ENCODE results near the gene CCDC6.

Gene CCDC6

DNA sequence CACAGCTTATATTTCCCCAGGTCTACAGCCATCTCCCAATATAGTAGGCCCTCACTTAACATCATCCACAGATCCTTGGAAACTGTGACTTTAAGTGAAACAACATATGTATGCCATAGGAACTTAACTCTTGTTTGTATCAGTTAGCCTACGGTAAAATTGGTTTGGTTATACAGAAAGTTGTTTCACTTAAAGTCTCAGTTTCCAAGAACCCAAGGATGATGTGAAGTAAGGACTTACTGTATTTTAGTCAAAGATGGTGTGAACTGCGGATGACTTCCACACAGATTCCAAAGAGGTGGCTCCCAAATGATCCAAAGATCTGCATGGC is 96.7 kb downstream of the CCDC6 start:
- Histone ChIP-seq H3K36me3 (ENCODE audit: low read length) (peaks cover 36% of the 10 kb centered on the region), H3K27ac (ENCODE audit: low read depth, low read length) (no peak overlapping the region), H3K4me3 (ENCODE audit: insufficient read depth, low read length, poor library complexity, severe bottlenecking) (no peak overlapping the region), H2AFZ (ENCODE audit: low read depth, low read length, severe bottlenecking) (no peak overlapping the region), H4K20me1 (ENCODE audit: low read depth, low read length) (no peaks in the 10 kb centered on the region), H3K4me2 (ENCODE audit: low read depth, low read length, poor library complexity, severe bottlenecking) (no peak overlapping the region), H3K9me2 (replicated peaks; ENCODE audit: insufficient read depth, low read length) (no peaks in the 10 kb centered on the region), H3F3A (ENCODE audit: insufficient read depth) (no peaks in the 10 kb centered on the region), H3K9me3 (ENCODE audit: insufficient read depth, low read length) (no peaks in the 10 kb centered on the region), H3K79me2 (ENCODE audit: insufficient read depth, low read length) (no peaks in the 10 kb centered on the region), H3K27me3 (ENCODE audit: low read length) (no peaks in the 10 kb centered on the region), H3K9ac (ENCODE audit: low read length) (no peak overlapping the region)
- TF ChIP-seq, protein P1, sequence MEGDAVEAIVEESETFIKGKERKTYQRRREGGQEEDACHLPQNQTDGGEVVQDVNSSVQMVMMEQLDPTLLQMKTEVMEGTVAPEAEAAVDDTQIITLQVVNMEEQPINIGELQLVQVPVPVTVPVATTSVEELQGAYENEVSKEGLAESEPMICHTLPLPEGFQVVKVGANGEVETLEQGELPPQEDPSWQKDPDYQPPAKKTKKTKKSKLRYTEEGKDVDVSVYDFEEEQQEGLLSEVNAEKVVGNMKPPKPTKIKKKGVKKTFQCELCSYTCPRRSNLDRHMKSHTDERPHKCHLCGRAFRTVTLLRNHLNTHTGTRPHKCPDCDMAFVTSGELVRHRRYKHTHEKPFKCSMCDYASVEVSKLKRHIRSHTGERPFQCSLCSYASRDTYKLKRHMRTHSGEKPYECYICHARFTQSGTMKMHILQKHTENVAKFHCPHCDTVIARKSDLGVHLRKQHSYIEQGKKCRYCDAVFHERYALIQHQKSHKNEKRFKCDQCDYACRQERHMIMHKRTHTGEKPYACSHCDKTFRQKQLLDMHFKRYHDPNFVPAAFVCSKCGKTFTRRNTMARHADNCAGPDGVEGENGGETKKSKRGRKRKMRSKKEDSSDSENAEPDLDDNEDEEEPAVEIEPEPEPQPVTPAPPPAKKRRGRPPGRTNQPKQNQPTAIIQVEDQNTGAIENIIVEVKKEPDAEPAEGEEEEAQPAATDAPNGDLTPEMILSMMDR (IDR thresholded peaks at IDR 0.05; ENCODE audit: insufficient read depth, low read length, poor library complexity, severe bottlenecking) = no peak
- no peak for TF ChIP-seq EZH2phosphoT487 (conservative IDR thresholded peaks at IDR 0.05; ENCODE audit: low read length)

DNA sequence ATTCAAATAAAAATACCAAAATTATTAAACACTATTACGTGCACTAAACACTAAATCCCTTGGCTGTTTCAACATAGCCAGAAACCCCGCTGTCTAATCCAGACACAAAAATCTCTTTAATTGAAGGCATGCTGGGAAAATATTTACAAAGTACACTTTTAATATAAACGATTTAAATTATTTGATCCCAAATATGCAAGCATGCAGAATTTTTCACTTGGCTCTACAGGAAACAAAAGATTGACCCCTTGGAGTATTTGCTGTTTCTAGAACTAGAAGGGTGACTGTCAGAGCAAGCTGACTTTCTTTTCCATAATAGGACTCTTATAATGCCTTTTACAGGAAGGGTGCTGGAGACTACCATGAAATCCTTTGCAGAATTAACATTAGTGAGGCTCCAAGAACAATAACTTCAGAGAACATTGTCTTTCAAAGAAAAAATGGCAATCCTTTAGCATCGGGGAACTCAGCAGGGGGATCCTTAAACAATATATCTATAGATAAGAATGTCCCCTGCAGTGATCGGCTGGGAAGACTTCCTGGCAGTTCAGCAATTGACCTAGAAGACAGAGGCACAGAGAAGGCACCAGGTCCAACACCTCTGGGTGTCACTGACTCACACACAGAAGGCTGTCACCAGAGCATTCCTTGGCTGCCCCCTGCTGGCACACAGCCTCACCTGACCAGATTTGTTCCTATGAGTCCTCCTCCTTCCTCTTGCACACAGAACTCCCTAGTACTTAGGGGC is 97.3 kb downstream of the CCDC6 start:
- H3K79me2 ChIP-seq (ENCODE audit: insufficient read depth, low read length) = no peaks in the 10 kb centered on the region
- H3K27me3 ChIP-seq (ENCODE audit: low read length) = no peaks in the 10 kb centered on the region
- H3K9me3 ChIP-seq (ENCODE audit: insufficient read depth, low read length) = no peaks in the 10 kb centered on the region
- peaks cover 39% of the 10 kb centered on the region for H3K36me3 ChIP-seq (ENCODE audit: low read length)
- H3K27ac ChIP-seq (ENCODE audit: low read depth, low read length) = no peak overlapping the region
- no peak overlapping the region for H3K9ac ChIP-seq (ENCODE audit: low read length)
- H3K4me3 ChIP-seq (ENCODE audit: insufficient read depth, low read length, poor library complexity, severe bottlenecking) = no peak overlapping the region
- H2AFZ ChIP-seq (ENCODE audit: low read depth, low read length, severe bottlenecking) = no peak overlapping the region
- H4K20me1 ChIP-seq (ENCODE audit: low read depth, low read length) = no peaks in the 10 kb centered on the region
- H3K9me2 ChIP-seq (replicated peaks; ENCODE audit: insufficient read depth, low read length) = no peaks in the 10 kb centered on the region
- no peak overlapping the region for H3K4me2 ChIP-seq (ENCODE audit: low read depth, low read length, poor library complexity, severe bottlenecking)
- TF ChIP-seq, protein P1 (IDR thresholded peaks at IDR 0.05; ENCODE audit: insufficient read depth, low read length, poor library complexity, severe bottlenecking) = peak; percentile 52
- TF ChIP-seq EZH2phosphoT487 (conservative IDR thresholded peaks at IDR 0.05; ENCODE audit: low read length) = no peak
- H3F3A ChIP-seq (ENCODE audit: insufficient read depth) = no peaks in the 10 kb centered on the region

DNA sequence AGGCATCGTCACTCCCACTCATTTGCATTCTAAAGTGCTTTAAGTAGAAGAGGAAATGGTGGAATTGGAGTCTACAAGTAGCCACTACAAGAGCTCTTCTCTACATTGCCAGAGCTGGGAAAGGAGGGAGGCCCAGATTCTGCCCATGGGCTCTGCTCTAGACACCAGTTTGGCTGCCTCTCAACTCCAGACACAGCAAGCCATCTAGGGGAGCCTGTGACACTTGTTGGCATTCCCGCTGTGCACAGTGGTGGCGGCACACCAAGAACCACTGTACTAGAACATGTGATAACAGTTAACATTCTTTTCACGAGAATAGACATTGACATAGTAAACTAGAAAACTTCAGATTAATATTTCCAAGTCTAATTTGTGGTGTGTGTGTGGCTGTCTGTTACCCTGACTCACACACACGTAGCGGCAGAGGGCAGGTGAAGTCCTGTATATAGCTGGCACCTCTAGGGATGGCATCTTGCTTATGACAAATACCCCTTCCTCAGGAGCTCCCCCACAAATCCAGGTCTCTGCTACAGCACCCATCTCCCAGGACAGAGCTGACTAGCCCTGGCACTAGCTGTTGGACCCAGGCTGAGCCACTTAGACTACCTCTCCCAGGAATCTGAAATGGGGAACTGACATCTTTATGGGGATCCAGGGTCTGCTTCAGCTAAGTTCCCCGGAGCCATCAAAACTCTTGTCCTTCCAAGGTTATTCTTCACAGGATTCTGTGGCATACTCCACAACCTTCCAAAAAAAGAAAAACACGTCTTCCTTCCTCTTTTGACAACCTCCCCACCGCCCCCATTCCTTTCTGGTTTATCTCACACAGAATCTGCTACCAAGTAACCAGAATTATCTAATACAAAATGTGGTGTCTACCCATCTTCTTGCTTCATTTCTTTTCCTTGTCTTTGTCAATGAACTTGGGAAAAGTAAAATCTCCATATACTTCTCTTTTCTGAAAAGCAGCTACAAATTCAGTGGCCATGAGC is 98.4 kb downstream of the CCDC6 start:
- Histone ChIP-seq H3K4me2 (ENCODE audit: low read depth, low read length, poor library complexity, severe bottlenecking) (no peak overlapping the region), H4K20me1 (ENCODE audit: low read depth, low read length) (no peaks in the 10 kb centered on the region), H3K27me3 (ENCODE audit: low read length) (no peaks in the 10 kb centered on the region), H2AFZ (ENCODE audit: low read depth, low read length, severe bottlenecking) (no peak overlapping the region), H3K36me3 (ENCODE audit: low read length) (peaks cover 40% of the 10 kb centered on the region), H3K9me2 (replicated peaks; ENCODE audit: insufficient read depth, low read length) (no peaks in the 10 kb centered on the region), H3K79me2 (ENCODE audit: insufficient read depth, low read length) (no peaks in the 10 kb centered on the region), H3K9me3 (ENCODE audit: insufficient read depth, low read length) (no peaks in the 10 kb centered on the region), H3K9ac (ENCODE audit: low read length) (no peak overlapping the region), H3K27ac (ENCODE audit: low read depth, low read length) (no peak overlapping the region), H3K4me3 (ENCODE audit: insufficient read depth, low read length, poor library complexity, severe bottlenecking) (no peak overlapping the region), H3F3A (ENCODE audit: insufficient read depth) (no peaks in the 10 kb centered on the region)
- TF ChIP-seq EZH2phosphoT487 (conservative IDR thresholded peaks at IDR 0.05; ENCODE audit: low read length) = no peak
- TF ChIP-seq, protein P1 (IDR thresholded peaks at IDR 0.05; ENCODE audit: insufficient read depth, low read length, poor library complexity, severe bottlenecking) = no peak
